ENCODE data around the gene KLHL17.
A peak's percentile ranks its signal among the peaks of the same experiment; 100 is the strongest.
"Not testable (repeated sequence)": the region's sequence is repeated elsewhere in the genome, so short reads cannot be mapped to it uniquely, and the experiment has no call there.

Gene KLHL17

DNA sequence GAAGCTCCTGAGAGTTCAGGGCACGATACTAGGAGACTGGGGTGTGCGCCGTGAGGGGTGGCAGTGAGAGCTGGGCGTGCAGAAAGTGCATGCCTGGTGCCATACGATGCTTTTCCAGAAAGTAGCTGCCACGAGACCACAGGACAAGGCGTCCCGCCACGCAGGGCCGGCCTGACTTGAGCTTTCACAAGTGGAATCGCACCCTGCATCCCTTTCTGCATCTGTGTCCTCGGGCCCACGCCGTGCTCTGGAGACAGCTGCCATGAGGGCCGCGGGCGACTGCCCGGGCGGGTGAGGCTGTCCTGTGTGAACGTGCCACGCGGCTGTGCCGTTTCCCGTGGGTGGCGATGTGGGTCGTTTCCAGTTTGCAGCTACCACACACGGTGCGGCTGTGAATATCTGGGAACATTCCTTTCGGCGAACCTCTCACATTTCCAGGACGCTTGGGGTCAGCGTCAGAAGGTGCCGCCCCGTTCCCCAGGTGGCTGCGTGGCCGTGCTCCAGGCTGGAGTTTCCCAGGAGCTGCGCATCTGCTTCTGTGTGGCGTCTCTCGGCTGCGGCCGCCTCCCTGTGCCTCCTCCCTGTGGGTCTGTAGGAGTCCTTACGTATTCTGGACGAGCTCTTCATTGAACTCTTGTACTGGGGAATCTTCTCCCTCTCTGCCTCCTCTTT, 22.5 kb downstream of the KLHL17 start:
- no peak for DNase-seq

DNA sequence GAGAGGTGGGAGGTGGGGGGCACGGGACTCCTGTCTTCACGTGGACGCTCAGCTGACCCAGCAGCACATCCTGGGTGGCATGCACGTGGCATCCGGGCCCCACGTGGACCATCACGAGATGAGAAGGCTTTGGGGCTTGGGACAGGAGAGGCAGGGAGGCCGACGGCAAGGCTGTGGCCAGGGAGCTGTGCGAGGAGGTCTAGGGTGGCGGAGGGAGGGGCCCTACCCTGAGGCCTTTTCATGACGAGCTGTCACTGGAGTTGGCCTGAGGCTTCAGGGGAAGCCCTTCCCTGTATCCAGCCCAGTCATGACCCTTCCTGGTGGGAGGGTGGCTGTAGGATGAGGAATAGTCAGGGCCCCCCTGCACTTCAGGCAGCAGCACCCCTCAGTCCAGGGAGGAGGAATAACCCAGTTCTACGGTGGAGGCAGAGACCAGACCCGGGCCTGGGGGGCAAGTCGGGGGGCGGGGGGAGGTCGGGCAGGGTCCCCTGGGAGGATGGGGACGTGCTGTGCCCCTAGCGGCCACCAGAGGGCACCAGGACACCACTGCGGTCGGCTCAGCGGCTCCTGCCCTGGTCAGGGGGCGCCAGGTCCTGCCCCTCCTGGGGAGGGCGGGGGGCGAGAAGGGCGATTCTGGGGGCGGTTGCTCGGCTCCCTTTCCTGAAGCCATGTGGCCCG, 23.6 kb downstream of the KLHL17 start:
- DNase-seq = peak; percentile 52

DNA sequence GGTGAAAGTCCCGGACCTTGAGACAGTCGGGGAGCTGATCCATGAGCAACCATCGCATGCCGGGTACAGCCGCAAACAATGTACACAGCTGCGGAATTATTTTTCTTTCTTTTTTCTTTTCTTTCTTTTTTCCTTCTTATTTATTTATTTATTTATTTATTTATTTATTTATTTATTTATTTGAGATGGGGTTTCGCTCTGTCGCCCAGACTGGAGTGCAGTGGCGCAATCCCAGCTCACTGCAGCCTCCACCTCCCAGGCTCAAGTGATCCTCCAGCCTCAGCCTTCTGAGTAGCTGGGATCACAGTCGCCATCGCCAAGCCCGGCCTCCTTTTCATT, 24.1 kb downstream of the KLHL17 start:
- no peak for DNase-seq

DNA sequence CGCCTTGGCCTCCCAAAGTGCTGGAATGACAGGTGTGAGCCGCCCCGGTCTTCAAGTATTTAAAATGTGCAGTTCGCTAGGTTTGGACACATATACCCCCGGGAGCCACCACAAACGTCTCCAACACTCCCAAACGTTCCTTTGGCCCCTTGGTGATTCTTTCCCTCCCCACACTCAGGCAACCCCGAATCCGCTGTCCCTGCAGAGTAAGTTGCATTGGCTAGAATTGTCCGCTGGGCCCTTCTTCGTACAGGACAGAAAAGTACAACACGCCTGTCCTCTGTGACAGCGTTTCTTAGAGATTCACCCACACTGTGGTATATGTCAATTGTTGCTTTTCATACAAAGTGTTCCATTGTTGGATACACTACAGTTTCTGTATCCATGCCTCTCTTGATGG, 24.7 kb downstream of the KLHL17 start:
- no peak for DNase-seq

DNA sequence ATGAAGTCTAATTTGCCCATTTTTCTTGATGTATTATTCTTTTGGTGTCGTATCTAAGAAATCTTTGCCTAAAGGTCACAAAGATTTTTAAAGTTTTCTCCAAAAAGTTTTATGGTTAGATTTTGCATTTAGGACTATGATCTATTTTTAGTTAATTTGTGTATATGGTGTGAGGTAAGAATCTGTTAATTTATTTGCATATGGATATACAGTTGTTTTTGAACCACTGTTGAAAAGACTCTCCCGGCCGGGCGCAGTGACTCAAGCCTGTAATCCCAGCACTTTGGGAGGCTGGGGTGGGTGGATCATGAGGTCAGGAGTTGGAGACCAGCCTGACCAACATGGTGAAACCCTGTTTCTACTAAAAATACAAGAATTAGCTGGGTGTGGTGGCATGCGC, 27.7 kb downstream of the KLHL17 start:
- not testable (repeated sequence) for DNase-seq

DNA sequence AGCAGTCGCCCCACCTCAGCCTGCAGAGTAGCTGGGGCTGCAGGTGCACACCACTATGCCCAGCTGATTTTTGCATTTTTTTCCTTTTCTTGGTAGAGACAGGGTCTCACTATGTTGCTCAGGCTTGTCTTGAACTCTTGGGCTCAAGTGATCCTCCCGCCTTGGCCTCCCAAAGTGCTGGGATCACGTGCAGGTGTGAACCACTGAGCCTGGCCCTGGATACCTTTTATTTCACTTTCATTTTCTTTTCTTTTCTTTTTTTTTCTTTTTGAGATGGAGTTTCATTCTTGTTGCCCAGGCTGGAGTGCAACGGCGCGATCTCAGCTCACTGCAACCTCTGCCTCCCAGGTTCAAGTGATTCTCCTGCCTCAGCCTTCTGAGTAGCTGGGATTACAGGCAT, 30.9 kb downstream of the KLHL17 start:
- not testable (repeated sequence) for DNase-seq

DNA sequence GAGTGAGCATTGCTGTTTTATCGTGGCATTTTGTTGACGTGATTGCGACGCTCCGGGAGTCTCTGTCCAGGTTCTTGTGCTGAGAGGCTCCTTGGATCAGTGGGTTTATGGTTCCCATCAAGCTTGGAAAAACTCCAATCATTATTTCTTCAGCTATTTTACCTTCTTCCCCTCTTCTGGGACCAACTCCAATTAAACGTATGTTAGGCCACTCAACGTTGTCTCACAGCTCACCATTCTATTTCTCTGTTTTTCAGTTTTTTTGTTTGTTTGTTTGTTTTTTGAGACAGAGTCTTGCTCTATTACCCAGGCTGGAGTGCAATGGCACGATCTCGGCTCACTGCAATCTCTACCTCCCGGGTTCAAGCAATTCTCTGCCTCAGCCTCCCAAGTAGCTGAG, 31.5 kb downstream of the KLHL17 start:
- no peak for DNase-seq

DNA sequence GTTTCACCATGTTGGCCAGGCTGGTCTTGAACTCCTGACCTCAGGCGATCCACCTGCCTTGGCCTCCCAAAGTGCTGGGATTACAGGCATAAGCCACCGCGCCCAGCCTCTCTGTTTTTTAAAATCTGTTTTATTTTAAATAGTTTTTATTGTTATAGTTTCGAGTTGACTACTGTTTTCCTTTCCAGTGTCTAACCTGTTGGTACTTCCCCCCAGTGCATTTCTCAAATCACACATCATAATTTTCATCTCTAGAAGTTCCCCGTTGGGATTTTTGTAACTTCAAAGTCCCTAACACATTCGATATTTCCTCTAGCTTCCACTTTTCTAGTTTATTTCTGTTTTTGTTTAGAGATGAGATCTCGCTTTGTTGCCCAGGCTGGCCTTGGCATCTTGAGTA, 32.0 kb downstream of the KLHL17 start:
- DNase-seq = no peak

DNA sequence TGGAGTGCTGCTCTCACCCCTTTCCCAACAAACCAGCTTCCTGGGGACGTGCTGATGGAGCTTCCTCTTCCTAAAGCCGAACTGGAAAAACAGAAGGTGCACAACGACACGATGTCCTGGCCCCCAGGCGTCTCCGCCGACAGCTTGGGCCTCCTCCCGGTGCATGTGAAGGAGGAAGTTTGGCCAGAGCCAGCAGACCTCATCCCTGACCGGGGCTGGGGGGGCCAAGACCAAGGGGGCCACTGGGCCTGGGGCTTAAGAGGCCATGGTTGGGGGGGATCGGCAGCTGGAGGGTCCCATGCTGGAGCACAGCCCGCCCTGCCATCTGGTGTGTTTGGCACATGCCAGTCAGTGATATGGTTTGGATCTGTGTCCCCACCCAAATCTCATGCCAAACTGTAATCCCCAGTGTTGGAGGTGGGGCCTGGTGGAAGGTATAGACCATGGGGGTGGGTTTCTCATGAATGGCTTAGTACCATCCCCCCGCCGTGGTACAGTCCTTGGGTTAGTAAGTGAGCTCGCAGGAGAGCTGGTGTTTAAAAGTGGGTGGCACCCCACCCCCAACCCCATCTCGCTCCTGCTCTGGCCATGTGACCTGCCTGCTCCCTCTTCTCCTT, 33.1 kb downstream of the KLHL17 start:
- no peak for DNase-seq

DNA sequence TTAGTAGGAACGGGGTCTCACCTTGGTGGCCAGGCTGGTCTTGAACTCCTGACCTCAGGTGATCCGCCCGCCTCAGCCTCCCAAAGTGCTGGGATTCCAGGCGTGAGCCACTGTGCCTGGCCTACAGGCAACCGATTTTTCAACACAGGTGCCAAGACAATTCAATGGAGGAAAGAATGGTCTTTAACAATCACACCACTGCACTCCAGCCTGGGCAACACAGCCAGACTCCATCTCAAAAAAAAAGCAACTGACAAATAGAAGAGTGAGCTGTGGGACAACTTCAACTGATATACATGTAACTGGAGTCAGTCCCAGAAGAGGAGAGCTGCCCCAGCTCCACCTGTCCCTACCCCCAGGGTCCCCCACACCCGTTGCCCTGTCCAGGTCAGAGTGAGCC, 34.2 kb downstream of the KLHL17 start:
- DNase-seq = not testable (repeated sequence)

DNA sequence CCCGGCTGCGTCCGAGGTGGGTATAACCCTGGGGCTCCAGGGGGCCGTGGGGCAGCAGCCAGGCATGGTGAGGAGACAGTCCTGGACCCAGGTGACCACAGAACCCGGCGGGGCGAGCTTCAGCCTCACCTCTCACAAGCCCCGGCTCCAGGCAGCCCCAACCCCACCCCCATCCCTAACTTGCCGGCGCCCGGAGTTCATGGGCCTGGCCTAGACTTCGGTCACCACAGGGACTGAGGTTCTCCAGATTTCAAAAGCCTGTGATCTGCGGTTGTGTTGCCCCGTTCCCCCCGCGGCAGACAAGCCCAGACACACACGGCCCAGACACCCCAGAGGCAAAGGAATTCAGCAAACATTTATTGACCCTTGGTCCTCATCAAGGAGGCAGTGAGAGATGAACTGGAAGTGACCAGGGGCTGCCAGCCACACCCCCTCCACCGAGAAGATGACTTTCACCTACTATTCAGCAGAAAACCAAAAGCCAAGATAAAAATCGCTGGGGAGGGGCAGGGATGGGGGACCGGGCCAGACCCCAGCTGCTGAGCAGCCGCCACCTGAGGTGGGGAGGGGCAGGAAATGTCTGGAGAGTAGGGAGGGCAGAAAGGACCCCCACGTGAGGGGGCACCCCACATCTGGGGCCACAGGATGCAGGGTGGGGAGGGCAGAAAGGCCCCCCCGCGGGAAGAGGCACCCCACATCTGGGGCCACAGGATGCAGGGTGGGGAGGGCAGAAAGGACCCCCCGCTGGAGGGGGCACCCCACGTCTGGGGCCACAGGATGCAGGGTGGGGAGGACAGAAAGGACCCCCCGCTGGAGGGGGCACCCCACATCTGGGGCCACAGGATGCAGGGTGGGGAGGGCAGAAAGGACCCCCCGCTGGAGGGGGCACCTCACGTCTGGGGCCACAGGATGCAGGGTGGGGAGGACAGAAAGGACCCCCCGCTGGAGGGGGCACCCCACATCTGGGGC, 35.6 kb downstream of the KLHL17 start:
- no peak for DNase-seq

DNA sequence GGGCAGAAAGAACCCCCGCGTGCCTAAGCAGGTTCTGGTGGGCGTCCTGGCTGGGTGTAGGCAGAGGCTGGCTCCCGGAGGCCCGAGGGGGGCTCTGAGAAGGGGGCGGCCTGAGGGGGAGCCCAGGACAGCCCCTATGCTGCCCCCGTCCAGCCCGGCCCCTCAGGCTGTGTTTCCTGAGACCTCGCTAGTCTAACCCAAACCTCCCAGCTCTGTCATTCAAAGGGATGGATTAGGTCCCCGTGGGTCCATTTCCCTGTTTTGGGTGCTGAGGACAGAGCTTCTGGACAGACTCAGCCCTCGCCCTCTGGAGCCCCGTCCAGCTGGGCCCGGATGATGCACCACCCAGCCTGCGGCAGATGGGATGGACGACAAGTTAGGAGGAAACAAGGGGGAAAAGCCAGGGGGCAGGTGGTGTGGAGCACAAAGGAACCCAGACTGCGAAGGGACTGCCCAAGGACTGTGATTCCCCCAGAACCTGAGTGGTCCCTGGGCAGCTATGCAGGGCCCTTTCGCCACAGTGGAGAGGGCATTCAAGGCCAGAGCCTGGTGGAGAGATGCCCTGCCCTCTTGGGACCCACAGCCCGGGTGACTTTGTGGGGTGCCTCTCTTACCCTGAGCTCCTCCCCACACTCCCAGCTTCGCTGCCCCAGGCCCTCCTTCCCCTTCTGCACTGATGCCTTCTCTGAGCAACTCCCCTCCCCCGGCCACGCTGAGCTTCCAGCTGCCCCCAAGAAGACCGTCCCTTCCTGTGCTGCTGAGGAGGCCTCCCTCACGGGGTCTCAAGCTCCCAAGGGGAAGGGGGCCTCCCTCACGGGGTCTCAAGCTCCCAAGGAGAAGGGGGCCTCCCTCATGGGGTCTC, 36.7 kb downstream of the KLHL17 start:
- DNase-seq = no peak

DNA sequence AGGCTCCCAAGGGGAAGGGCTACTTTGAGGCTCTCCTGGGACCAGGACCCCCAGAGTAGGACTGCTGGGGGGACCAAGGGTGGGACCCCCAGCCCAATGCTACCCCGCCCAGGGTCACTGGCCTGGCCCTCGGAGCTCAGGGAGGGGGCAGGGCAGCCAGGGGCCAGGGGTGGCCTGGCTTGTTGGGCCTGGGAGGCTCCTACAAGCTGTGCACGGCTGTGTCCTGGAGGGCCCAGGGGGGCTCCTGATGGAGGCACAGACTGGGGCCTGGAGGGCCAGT, 37.3 kb downstream of the KLHL17 start:
- no peak for DNase-seq

DNA sequence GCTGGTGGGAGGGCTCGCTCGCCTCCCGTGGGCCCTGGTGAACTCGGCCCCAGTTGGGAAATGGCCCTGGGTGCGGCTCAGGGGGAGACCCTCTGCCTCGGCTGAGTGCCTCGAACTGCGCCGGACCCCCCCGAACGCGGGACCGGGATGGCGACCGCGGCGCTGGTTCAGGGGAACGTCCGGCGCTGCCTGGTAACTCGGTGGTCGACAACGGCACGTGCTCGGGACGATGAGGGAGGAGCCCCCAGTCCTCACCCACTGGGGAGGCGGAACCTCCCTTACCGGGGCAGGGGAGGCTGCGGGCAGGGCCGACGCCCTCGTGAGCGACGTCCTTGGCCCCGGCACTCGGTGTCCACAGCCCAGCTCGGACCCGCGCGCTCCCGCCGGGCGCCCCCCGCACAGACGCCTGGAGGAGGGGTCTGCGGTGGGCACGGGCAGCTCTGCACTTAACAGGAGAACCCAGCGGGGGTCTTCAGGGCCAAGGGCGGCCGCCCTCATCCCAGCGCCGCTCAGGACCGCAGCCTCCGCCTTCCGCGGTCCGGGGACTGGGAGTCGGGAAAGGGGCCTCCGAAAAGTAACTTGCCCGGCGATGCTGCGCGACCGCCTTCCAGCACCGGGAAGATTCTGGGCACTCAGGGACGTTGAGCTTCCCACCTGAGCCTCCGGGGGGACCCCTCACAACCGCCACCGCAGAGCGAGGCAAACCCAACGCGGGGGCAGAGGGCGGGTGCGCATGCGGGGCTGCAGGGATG, 37.8 kb downstream of the KLHL17 start:
- no peak for DNase-seq

DNA sequence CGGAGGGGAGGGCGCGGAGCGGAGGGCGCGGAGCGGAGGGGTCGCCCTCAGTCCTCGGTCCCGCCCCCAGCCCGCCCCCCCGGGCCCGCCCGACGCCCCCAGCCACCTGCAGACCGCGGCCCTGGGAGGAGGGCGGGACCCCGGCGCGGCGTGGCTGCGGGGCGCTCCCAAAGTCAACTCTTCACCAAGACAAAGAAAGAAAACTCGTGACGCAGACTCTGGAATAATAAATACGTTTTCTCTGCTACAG, 38.3 kb downstream of the KLHL17 start:
- DNase-seq = no peak

DNA sequence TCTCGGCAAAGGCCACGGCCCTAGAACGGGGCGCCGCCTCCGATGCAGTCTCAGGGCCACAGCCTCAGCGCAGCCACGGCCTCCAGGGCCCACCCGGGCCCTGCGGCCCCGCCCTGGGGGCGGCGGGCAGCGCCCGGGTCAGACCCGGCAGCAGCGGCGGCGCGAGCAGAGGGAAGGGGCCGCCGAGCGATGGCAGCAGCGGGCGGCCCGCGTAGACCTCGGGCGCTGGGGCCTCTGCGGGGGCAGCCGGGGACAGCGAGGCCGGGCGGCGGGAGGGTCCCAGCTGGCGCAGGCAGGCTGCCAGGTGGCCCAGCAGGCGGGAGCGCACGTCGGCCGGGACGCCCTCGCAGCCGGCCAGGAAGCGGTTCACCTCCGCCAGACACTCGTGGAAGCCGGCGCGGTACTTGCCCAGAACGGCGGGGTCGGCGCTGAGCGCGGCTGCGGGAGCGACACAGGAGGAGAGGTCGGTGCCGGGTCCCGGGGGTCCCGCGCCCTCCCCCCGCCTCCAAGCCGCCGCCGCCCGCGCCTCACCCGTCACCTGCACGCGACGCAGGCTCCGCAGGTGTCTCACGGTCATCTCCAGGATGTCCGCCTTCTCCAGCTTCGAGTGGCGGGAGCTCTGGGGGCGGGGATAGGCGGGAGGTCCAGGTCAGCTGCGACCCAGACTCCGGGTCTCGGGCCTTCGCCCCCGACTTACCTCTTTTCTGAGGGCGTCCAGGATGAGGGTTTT, 38.8 kb downstream of the KLHL17 start:
- no peak for DNase-seq

DNA sequence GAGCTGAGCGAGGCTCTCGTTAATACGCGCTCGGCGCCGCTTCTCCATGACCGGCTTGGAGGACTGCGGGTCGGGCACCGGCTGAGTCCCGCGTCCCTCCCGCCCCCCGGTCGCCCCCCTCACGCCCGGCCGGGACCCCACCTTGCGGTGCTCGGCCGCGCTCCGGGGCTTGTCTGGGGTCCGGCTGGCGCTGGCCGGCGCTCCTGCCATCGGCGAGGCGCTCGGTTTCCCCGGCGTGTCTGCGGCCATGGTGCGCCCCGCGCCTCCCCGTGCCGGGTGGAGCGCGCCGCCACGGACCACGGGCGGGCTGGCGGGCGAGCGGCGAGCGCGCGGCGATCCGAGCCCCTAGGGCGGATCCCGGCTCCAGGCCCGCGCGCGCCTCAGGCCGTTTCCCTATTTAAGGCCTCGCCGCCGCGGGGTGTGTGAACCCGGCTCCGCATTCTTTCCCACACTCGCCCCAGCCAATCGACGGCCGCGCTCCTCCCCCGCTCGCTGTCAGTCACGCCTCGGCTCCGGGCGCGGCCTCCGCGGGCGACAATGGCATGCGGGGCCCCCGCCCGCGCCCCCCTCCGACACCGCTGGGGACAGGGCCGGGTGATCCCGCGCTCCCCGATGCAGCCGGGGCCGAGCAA, 39.5 kb downstream of the KLHL17 start, which contains the start of gene HES4:
TSS of gene HES4 (minus strand) at position 373 of the 632 bp plus-strand sequence. CDS start at position 249, 124 bp downstream.
- peak; percentile 35 for DNase-seq

DNA sequence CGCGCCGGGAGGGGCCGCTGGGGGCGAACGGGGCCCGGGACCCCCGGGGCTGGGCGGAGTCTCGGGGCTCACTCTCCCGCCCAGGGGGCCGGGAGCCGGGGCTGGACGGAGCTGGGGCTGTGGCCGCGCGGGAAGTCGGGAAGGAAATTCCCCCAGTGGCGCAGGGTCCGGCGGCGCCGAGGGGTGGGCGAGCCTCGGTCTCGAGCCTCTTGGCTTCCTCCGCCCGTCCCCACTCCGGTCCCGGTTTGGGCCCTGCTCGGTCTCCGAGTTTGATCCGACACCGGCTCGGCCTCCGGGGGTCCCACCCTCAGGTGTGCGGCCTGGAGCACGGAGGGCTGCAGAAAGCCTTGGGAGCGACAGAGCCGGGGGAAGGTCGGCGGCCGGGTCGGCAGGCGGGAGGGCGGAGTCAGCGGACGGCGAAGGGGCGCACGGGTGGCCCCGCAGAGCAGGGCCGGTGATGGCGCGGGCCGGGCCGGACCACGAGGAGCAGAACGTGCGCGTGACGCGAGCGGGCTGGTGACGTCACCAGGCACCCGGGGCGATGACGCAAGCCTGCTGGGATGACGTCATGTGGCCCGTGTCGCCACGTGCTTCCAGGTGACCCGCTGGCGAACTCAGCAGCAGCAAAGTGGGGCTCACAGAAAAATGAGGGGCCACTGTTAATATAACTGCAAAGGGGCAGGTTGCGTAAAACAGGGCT, 40.1 kb downstream of the KLHL17 start:
- DNase-seq = peak; percentile 48

DNA sequence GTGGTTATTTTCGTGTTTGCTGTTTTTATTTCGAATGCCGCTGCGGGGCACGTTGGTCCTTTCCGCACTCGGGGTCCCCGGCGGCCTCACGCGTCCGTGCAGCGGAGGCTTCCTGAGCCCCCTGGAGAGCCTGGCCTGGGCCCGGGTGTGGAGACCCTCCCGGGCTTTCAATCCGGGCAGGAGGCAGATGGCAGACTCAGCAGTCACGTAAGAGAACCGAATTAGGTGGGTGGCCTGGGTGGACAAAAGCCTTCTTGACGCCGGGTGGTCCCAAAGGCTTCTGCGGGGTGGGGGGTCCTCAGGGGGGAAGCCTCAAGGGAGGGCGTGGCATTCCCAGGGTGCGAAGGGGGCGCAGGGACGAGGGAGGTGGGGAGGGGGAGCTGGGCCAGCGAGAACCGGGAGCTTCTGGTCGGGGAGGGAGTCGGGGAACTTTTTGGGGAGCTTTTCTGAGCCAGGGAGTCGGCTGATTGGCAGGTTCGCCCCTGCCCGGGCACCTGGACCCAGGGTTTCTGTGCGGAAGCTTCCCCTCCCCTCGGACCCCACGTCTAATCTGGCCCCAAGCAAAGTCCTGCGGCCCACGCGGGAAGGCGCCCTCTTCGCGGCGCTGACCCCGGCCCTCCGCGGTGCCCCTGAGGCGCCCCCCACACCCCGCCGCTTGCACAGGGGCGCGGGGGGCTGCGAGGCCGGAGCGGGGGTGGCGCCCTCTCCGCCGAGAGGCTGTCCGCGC, 40.8 kb downstream of the KLHL17 start:
- DNase-seq = no peak
